ENCODE data around the gene ANTXRL.

ANTXRL gene

DNA sequence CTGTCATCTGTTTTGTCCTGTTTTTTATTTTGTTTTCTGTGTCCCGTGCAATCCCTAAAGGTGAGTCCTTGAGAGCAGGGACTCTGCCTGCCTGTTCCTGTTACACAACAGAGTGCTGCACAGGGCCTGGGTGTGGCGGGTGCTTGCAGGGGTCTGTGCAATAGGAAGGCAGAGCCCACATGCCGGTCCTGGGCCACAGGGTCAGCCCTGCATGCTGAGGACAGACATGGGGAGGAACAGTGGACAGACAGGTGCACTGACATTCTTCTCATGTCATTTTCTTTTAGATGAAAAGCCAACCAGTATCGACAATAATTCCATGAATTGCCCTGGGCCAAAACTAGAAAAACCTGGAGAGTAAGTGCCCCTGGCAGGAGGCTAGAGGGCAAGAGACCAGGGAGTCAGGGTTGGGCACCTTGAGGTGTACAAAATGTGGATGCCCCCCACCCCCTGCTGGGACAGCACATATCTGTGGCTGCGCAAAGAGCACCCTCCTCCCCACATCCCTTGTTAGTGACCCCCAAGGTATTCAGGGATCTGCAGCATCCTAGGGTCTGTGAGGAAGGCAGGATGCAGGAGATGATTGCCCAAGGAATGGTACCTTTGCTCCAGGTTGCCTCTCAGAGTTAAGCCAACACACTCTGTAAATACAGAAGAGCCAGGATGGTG is 19.9 kb downstream of the ANTXRL start:
- Histone ChIP-seq H3K79me1 (ENCODE audit: low read length) (no peaks in the 10 kb centered on the region), H2AK5ac (ENCODE audit: low read length) (no peak overlapping the region), H3K27me3 (ENCODE audit: insufficient read depth, low read length, poor library complexity) (no peaks in the 10 kb centered on the region), H3K4ac (ENCODE audit: low read depth, low read length) (no peak overlapping the region), H2BK15ac (replicated peaks; ENCODE audit: low read depth) (no peak overlapping the region), H3K9ac (ENCODE audit: low read length) (no peak overlapping the region), H3K4me1 (ENCODE audit: control insufficient read depth, low read depth, low read length) (no peaks in the 10 kb centered on the region), H3K56ac (ENCODE audit: low read length) (no peak overlapping the region), H3K79me2 (ENCODE audit: control insufficient read depth, insufficient read depth, low read length) (no peaks in the 10 kb centered on the region), H3K36me3 (ENCODE audit: control insufficient read depth, insufficient read depth, low read length) (no peaks in the 10 kb centered on the region), H3K18ac (ENCODE audit: low read length) (no peak overlapping the region), H2BK5ac (ENCODE audit: low read length) (no peak overlapping the region), H3K4me3 (ENCODE audit: low read length) (no peak overlapping the region), H3K27ac (ENCODE audit: low read depth, low read length) (no peak overlapping the region), H2BK120ac (ENCODE audit: low read depth, low read length) (no peak overlapping the region), H4K8ac (ENCODE audit: low read depth, low read length) (no peak overlapping the region), H3K4me2 (ENCODE audit: low read length) (no peak overlapping the region), H3K23ac (ENCODE audit: low read length) (no peak overlapping the region), H4K5ac (ENCODE audit: low read length) (no peak overlapping the region)
- no CpG with 5 or more reads among the region's 5 CpGs for WGBS (ENCODE audit: extremely low coverage, insufficient coverage, low lambda C conversion rate)
- no peak for DNase-seq

DNA sequence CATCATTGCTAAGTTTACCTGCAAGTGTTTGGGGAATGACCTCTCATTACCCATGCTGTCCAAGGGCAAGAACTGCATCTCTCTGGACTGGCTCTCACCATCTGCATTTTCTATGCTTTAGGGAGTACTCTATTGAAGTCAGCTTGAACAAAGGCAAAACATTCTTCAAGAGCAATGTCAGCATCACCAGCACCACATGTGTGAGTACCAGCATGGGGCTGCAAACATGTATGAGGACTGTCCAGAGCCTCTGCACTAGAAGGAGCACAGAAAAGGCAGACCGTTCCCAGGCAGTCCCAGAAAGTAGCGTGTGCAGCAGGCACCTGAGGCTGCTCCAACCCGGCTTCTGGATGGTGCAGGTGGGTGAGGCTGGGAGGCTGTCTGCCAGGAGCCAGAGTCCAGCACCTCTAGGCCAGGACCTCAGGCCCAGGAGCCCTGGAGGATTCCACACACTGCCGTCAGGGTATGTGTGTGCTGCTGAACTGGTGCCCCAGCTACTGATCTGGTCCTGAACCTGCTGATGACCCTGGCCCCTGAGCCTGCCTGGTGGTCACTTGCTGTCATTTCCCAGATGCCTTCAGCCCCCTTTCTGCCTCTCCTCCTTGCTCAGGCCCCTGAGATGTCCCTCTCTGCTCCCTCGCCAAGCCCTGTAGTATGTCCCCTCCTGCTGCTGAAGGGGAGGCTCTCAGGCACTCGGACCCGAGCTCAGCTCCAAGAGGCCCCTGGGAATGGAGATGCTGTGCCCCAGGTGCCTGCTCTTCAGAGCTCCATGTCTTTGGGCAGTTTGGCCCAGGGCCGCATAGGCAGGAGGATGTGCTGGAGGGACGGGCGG is 20.7 kb downstream of the ANTXRL start:
- H3K36me3 ChIP-seq (ENCODE audit: control insufficient read depth, insufficient read depth, low read length): no peaks in the 10 kb centered on the region
- no peaks in the 10 kb centered on the region for H3K4me1 ChIP-seq (ENCODE audit: control insufficient read depth, low read depth, low read length)
- H4K8ac ChIP-seq (ENCODE audit: low read depth, low read length): no peak overlapping the region
- H3K4me2 ChIP-seq (ENCODE audit: low read length): no peak overlapping the region
- no peak overlapping the region for H3K4ac ChIP-seq (ENCODE audit: low read depth, low read length)
- H2BK120ac ChIP-seq (ENCODE audit: low read depth, low read length): no peak overlapping the region
- H3K9ac ChIP-seq (ENCODE audit: low read length): no peak overlapping the region
- H3K18ac ChIP-seq (ENCODE audit: low read length): no peak overlapping the region
- H3K23ac ChIP-seq (ENCODE audit: low read length): no peak overlapping the region
- no peak overlapping the region for H2BK15ac ChIP-seq (replicated peaks; ENCODE audit: low read depth)
- H3K27ac ChIP-seq (ENCODE audit: low read depth, low read length): no peak overlapping the region
- H3K27me3 ChIP-seq (ENCODE audit: insufficient read depth, low read length, poor library complexity): no peaks in the 10 kb centered on the region
- H2BK5ac ChIP-seq (ENCODE audit: low read length): no peak overlapping the region
- H2AK5ac ChIP-seq (ENCODE audit: low read length): no peak overlapping the region
- no CpG with 5 or more reads among the region's 10 CpGs for WGBS (ENCODE audit: extremely low coverage, insufficient coverage, low lambda C conversion rate)
- no peak for DNase-seq
- H3K79me1 ChIP-seq (ENCODE audit: low read length): no peaks in the 10 kb centered on the region
- no peak overlapping the region for H3K4me3 ChIP-seq (ENCODE audit: low read length)
- H3K79me2 ChIP-seq (ENCODE audit: control insufficient read depth, insufficient read depth, low read length): no peaks in the 10 kb centered on the region
- no peak overlapping the region for H4K5ac ChIP-seq (ENCODE audit: low read length)
- no peak overlapping the region for H3K56ac ChIP-seq (ENCODE audit: low read length)

DNA sequence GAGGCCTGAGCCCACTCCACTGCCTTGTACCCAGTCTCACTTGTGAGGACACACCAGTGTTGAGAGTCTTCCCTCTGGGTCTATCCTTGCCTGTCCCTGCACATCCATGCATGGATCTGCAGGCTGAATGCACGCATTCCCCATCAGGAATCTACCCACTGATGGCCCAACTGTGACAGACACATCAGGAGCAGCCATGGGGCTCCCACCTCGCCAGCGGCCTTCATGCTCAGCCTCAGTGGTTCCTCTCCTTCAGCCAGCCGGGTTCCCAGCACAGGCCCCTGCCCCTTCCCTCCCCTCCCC is 21.3 kb downstream of the ANTXRL start:
- H3K4me1 ChIP-seq (ENCODE audit: control insufficient read depth, low read depth, low read length): peaks cover 2% of the 10 kb centered on the region
- H3K4me2 ChIP-seq (ENCODE audit: low read length): no peak overlapping the region
- H3K79me2 ChIP-seq (ENCODE audit: control insufficient read depth, insufficient read depth, low read length): no peaks in the 10 kb centered on the region
- DNase-seq: no peak
- no peak overlapping the region for H3K4ac ChIP-seq (ENCODE audit: low read depth, low read length)
- no peak overlapping the region for H3K18ac ChIP-seq (ENCODE audit: low read length)
- no peaks in the 10 kb centered on the region for H3K79me1 ChIP-seq (ENCODE audit: low read length)
- H2BK120ac ChIP-seq (ENCODE audit: low read depth, low read length): no peak overlapping the region
- no peaks in the 10 kb centered on the region for H3K27me3 ChIP-seq (ENCODE audit: insufficient read depth, low read length, poor library complexity)
- no peak overlapping the region for H4K8ac ChIP-seq (ENCODE audit: low read depth, low read length)
- H2BK15ac ChIP-seq (replicated peaks; ENCODE audit: low read depth): no peak overlapping the region
- H3K56ac ChIP-seq (ENCODE audit: low read length): no peak overlapping the region
- H3K36me3 ChIP-seq (ENCODE audit: control insufficient read depth, insufficient read depth, low read length): no peaks in the 10 kb centered on the region
- no peak overlapping the region for H3K23ac ChIP-seq (ENCODE audit: low read length)
- WGBS (ENCODE audit: extremely low coverage, insufficient coverage, low lambda C conversion rate): no CpG with 5 or more reads among the region's 4 CpGs
- no peak overlapping the region for H3K9ac ChIP-seq (ENCODE audit: low read length)
- no peak overlapping the region for H2AK5ac ChIP-seq (ENCODE audit: low read length)
- H2BK5ac ChIP-seq (ENCODE audit: low read length): no peak overlapping the region
- H4K5ac ChIP-seq (ENCODE audit: low read length): no peak overlapping the region
- no peak overlapping the region for H3K27ac ChIP-seq (ENCODE audit: low read depth, low read length)
- H3K4me3 ChIP-seq (ENCODE audit: low read length): no peak overlapping the region

DNA sequence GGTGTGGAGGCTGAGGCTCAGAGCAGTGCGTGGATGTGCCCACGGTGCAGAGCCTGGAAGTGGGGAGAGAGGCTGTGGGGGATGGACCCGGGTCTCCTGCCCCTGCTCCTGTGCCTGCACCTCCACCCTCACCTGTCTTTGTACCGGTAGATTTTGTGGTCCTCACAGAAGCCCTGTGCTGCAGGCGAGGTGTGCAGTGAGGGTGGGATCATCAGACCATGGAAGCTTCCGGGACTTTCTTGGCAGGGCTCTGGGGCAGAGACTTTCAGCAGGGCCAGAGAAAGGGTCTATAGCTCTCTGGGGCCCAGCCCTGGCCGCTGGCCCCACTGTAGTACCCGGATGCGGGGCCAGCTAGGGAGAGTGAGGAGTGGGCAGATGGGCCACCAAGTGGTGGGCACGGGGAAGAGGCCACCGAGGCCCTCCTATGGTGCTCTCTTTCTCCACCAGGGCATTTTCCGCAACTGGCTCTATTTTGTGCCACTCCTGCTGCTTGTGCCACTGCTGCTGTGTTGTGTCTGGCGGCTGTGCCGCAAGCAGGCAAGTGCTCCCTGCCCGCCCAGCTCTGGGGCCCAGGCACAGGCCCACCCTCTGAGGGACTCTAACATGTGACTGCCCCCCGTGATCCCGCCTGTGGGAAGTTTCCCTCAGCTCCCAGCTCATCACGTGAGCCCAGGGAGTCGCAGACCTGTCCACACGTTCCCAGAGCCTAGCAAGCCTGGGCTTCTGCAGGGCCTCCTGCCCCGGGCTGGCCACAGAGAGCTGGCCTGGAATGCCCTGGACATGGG is 22.1 kb downstream of the ANTXRL start:
- no peak overlapping the region for H3K27ac ChIP-seq (ENCODE audit: low read depth, low read length)
- H3K9ac ChIP-seq (ENCODE audit: low read length): no peak overlapping the region
- H2BK5ac ChIP-seq (ENCODE audit: low read length): no peak overlapping the region
- DNase-seq: no peak
- H3K56ac ChIP-seq (ENCODE audit: low read length): no peak overlapping the region
- H4K5ac ChIP-seq (ENCODE audit: low read length): no peak overlapping the region
- no peak overlapping the region for H2AK5ac ChIP-seq (ENCODE audit: low read length)
- no CpG with 5 or more reads among the region's 21 CpGs for WGBS (ENCODE audit: extremely low coverage, insufficient coverage, low lambda C conversion rate)
- no peaks in the 10 kb centered on the region for H3K79me1 ChIP-seq (ENCODE audit: low read length)
- H3K23ac ChIP-seq (ENCODE audit: low read length): no peak overlapping the region
- no peak overlapping the region for H3K4me3 ChIP-seq (ENCODE audit: low read length)
- no peaks in the 10 kb centered on the region for H3K79me2 ChIP-seq (ENCODE audit: control insufficient read depth, insufficient read depth, low read length)
- H3K27me3 ChIP-seq (ENCODE audit: insufficient read depth, low read length, poor library complexity): no peaks in the 10 kb centered on the region
- no peak overlapping the region for H2BK120ac ChIP-seq (ENCODE audit: low read depth, low read length)
- H4K8ac ChIP-seq (ENCODE audit: low read depth, low read length): no peak overlapping the region
- no peak overlapping the region for H3K18ac ChIP-seq (ENCODE audit: low read length)
- no peak overlapping the region for H3K4me2 ChIP-seq (ENCODE audit: low read length)
- H2BK15ac ChIP-seq (replicated peaks; ENCODE audit: low read depth): no peak overlapping the region
- peaks cover 3% of the 10 kb centered on the region for H3K4me1 ChIP-seq (ENCODE audit: control insufficient read depth, low read depth, low read length)
- no peak overlapping the region for H3K4ac ChIP-seq (ENCODE audit: low read depth, low read length)
- H3K36me3 ChIP-seq (ENCODE audit: control insufficient read depth, insufficient read depth, low read length): no peaks in the 10 kb centered on the region

- Histone ChIP-seq H3K27me3 (ENCODE audit: insufficient read depth, low read length, poor library complexity) (no peaks in the 10 kb centered on the region), H3K23ac (ENCODE audit: low read length) (no peak overlapping the region), H2BK15ac (replicated peaks; ENCODE audit: low read depth) (no peak overlapping the region), H3K18ac (ENCODE audit: low read length) (no peak overlapping the region), H4K8ac (ENCODE audit: low read depth, low read length) (no peak overlapping the region), H3K79me1 (ENCODE audit: low read length) (no peaks in the 10 kb centered on the region), H3K9ac (ENCODE audit: low read length) (no peak overlapping the region), H3K4me3 (ENCODE audit: low read length) (no peak overlapping the region), H2BK120ac (ENCODE audit: low read depth, low read length) (no peak overlapping the region), H2BK5ac (ENCODE audit: low read length) (no peak overlapping the region), H3K27ac (ENCODE audit: low read depth, low read length) (no peak overlapping the region), H3K4ac (ENCODE audit: low read depth, low read length) (no peak overlapping the region), H3K4me1 (ENCODE audit: control insufficient read depth, low read depth, low read length) (peaks cover 3% of the 10 kb centered on the region), H3K79me2 (ENCODE audit: control insufficient read depth, insufficient read depth, low read length) (no peaks in the 10 kb centered on the region), H3K56ac (ENCODE audit: low read length) (no peak overlapping the region), H3K36me3 (ENCODE audit: control insufficient read depth, insufficient read depth, low read length) (no peaks in the 10 kb centered on the region), H2AK5ac (ENCODE audit: low read length) (no peak overlapping the region), H3K4me2 (ENCODE audit: low read length) (no peak overlapping the region), H4K5ac (ENCODE audit: low read length) (no peak overlapping the region)
- DNase-seq: no peak
- WGBS (ENCODE audit: extremely low coverage, insufficient coverage, low lambda C conversion rate): no CpG with 5 or more reads among the region's 9 CpGs
Observed at GRCh38 chr10:46309511-46310142, 22.8 kb downstream of the ANTXRL start.
